ENCODE measurements around the gene DDX55. TPM values are rescaled to one million over a fixed set of nuclear protein-coding genes. Genes with fewer than 3 reads are reported as not detected.
"Not testable (repeated sequence)": the region's sequence is repeated elsewhere in the genome, so short reads cannot be mapped to it uniquely, and the experiment has no call there.

The DDX55 gene
- polyA plus RNA-seq, 1 donor (not counting 4 experiments of a cell fraction or from before 2014, with no cell fraction given): 25.7 TPM

DNA sequence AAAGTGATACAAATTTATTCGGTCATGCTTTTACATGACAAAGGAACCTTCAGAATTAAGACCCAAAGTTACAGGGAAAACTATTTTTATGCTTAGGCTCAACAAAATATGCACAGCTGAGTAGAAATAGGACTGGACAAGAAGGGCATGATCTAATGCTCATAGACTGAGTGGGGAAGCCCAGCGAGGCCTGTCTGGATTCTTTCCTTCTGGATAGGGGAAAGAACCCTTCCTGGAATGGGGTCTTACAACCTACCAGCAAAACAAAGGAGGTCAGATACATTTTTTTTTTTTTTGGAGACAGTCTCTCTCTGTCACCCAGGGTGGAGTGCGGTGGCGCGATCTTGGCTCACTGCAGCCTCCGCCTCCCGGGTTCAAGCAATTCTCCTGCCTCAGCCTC lies 2.2 kb upstream of the DDX55 start:
- dilution Hi-C loops (cut with MboI; ENCODE audit: extremely low pct_ligation_motif_present, low sequenced_read_pairs): no loop called here
- DNase-seq (ENCODE audit: low read depth, low spot score) (no peak), FAIRE-seq (no peak)
- H3K36me3 ChIP-seq (ENCODE audit: control insufficient read depth in 2 of 2, extremely low read depth in 1 of 2, insufficient read depth in 2 of 2, low read length in 2 of 2): peaks cover 3 to 16% of the 10 kb centered on the region in 2 experiments
- H2AFZ ChIP-seq (ENCODE audit: control insufficient read depth, low read length): no peak overlapping the region
- H3K4me3 ChIP-seq (ENCODE audit: control insufficient read depth in 2 of 3, extremely low read depth in 1 of 3, insufficient read depth in 2 of 3, low read depth in 1 of 3, low read length in 3 of 3): no peak overlapping the region
- no peaks in the 10 kb centered on the region for H3K9me3 ChIP-seq (ENCODE audit: control insufficient read depth, low read depth, low read length)
- H3K4me1 ChIP-seq (ENCODE audit: control insufficient read depth, extremely low read depth, insufficient read depth, low read length): peaks cover 10% of the 10 kb centered on the region
- H4K20me1 ChIP-seq (ENCODE audit: control insufficient read depth, extremely low read depth, insufficient read depth, low read length): no peaks in the 10 kb centered on the region
- H3K27me3 ChIP-seq (ENCODE audit: control insufficient read depth, extremely low read depth, insufficient read depth, low read length): no peaks in the 10 kb centered on the region
- H3K27ac ChIP-seq (ENCODE audit: control insufficient read depth, insufficient read depth, low read length): no peak overlapping the region
- H3K4me2 ChIP-seq (ENCODE audit: control insufficient read depth, extremely low read depth, insufficient read depth, low read depth, low read length): no peak overlapping the region
- H3K79me2 ChIP-seq (ENCODE audit: control insufficient read depth, insufficient read depth, low read length): peaks cover 47% of the 10 kb centered on the region
- H3K9ac ChIP-seq (ENCODE audit: control insufficient read depth, extremely low read depth, insufficient read depth, low read length): no peak overlapping the region
- TF ChIP-seq EZH2 (IDR thresholded peaks at IDR 0.05; ENCODE audit: low read length) (no peak), CTCF (optimal IDR thresholded peaks at IDR 0.05 in 1 of 3, IDR thresholded peaks at IDR 0.05 in 1 of 3, conservative IDR thresholded peaks at IDR 0.05 in 1 of 3; ENCODE audit: extremely low read depth in 1 of 3, insufficient read depth in 2 of 3, low read length in 3 of 3) (no peak)
- no peaks in the 10 kb centered on the region for H3K9me1 ChIP-seq (ENCODE audit: control insufficient read depth, extremely low read depth, insufficient read depth, low read length)

DNA sequence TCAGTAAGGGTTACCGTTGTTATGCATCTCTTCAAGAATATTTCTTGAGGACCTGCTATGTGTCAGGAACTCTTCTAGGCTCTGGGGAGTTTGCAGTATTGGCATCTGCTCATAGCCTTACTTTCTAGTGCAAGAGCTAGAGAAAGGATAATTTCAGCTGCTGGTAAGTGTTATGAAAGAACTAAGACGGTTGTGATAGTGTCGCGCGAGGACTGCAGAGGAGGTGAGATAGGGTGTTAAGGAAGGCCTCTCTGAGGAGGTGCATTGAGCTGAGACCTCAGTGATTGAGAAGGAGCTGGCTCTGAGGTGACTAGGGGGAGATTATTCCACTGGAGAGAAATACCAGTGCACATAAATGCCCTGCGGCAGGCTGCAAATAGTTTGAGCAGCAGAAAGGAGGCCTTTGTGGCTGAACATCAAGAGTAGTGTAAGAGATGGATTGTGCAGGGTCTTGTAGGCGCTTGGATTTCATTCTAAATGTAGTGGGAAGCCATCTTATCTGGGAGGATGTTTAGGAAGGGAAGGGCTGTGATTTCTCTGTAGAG lies 824 bp downstream of the DDX55 start:
- Histone ChIP-seq H3K79me2 (ENCODE audit: control insufficient read depth, insufficient read depth, low read length) (peaks cover 44% of the 10 kb centered on the region), H4K20me1 (ENCODE audit: control insufficient read depth, extremely low read depth, insufficient read depth, low read length) (no peaks in the 10 kb centered on the region), H3K4me2 (ENCODE audit: control insufficient read depth, extremely low read depth, insufficient read depth, low read depth, low read length) (peak overlapping the region; percentile 99), H2AFZ (ENCODE audit: control insufficient read depth, low read length) (peak overlapping the region; percentile 99), H3K4me1 (ENCODE audit: control insufficient read depth, extremely low read depth, insufficient read depth, low read length) (peaks cover 10% of the 10 kb centered on the region), H3K9me3 (ENCODE audit: control insufficient read depth, low read depth, low read length) (no peaks in the 10 kb centered on the region), H3K4me3 (ENCODE audit: control insufficient read depth in 2 of 3, extremely low read depth in 1 of 3, insufficient read depth in 2 of 3, low read depth in 1 of 3, low read length in 3 of 3) (peak overlapping the region; percentile 95 to 100 (median 98)), H3K27me3 (ENCODE audit: control insufficient read depth, extremely low read depth, insufficient read depth, low read length) (no peaks in the 10 kb centered on the region), H3K36me3 (ENCODE audit: control insufficient read depth in 2 of 2, extremely low read depth in 1 of 2, insufficient read depth in 2 of 2, low read length in 2 of 2) (peaks cover 7 to 15% of the 10 kb centered on the region in 2 experiments), H3K9me1 (ENCODE audit: control insufficient read depth, extremely low read depth, insufficient read depth, low read length) (no peaks in the 10 kb centered on the region), H3K27ac (ENCODE audit: control insufficient read depth, insufficient read depth, low read length) (peak overlapping the region; percentile 79), H3K9ac (ENCODE audit: control insufficient read depth, extremely low read depth, insufficient read depth, low read length) (peak overlapping the region; percentile 92)
- no peak for FAIRE-seq
- no peak for TF ChIP-seq EZH2 (IDR thresholded peaks at IDR 0.05; ENCODE audit: low read length)
- no peak for TF ChIP-seq CTCF (optimal IDR thresholded peaks at IDR 0.05 in 1 of 3, IDR thresholded peaks at IDR 0.05 in 1 of 3, conservative IDR thresholded peaks at IDR 0.05 in 1 of 3; ENCODE audit: extremely low read depth in 1 of 3, insufficient read depth in 2 of 3, low read length in 3 of 3)
- dilution Hi-C loops (cut with MboI; ENCODE audit: extremely low pct_ligation_motif_present, low sequenced_read_pairs): no loop called here
- no peak for DNase-seq (ENCODE audit: low read depth, low spot score)

DNA sequence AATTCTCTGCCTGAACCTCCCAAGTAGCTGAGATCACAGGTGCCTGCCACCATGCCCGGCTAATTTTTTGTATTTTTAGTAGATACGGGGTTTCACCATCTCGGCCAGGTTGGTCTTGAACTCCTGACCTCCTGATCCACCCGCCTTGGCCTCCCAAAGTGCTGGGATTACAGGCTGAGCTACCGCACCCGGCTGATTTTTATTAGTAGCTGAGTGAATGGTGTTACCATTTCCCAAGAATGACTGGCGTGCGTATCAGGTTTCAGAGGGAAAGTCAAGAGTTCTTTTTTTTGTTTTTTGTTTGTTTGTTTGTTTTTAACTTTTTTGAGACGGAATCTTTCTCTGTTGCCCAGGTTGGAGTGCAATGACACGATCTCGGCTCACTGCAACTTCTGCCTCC lies 1.6 kb downstream of the DDX55 start:
- not testable (repeated sequence) for H3K4me3 ChIP-seq (ENCODE audit: control insufficient read depth in 2 of 3, extremely low read depth in 1 of 3, insufficient read depth in 2 of 3, low read depth in 1 of 3, low read length in 3 of 3)
- peaks cover 44% of the 10 kb centered on the region for H3K79me2 ChIP-seq (ENCODE audit: control insufficient read depth, insufficient read depth, low read length)

More for the DNA sequence above, 1.6 kb downstream of the DDX55 start:
- H3K27me3 ChIP-seq (ENCODE audit: control insufficient read depth, extremely low read depth, insufficient read depth, low read length); H3K27ac ChIP-seq (ENCODE audit: control insufficient read depth, insufficient read depth, low read length); dilution Hi-C loops (cut with MboI; ENCODE audit: extremely low pct_ligation_motif_present, low sequenced_read_pairs); FAIRE-seq; H3K4me1 ChIP-seq (ENCODE audit: control insufficient read depth, extremely low read depth, insufficient read depth, low read length); H3K9me1 ChIP-seq (ENCODE audit: control insufficient read depth, extremely low read depth, insufficient read depth, low read length); H2AFZ ChIP-seq (ENCODE audit: control insufficient read depth, low read length); H3K9ac ChIP-seq (ENCODE audit: control insufficient read depth, extremely low read depth, insufficient read depth, low read length); H3K9me3 ChIP-seq (ENCODE audit: control insufficient read depth, low read depth, low read length); H4K20me1 ChIP-seq (ENCODE audit: control insufficient read depth, extremely low read depth, insufficient read depth, low read length); H3K4me2 ChIP-seq (ENCODE audit: control insufficient read depth, extremely low read depth, insufficient read depth, low read depth, low read length); DNase-seq (ENCODE audit: low read depth, low spot score): not testable (repeated sequence)
- peaks cover 12 to 18% of the 10 kb centered on the region in 2 experiments for H3K36me3 ChIP-seq (ENCODE audit: control insufficient read depth in 2 of 2, extremely low read depth in 1 of 2, insufficient read depth in 2 of 2, low read length in 2 of 2)
